Fibroblast of skin of right biceps (primary cell): ENCODE measurements around the gene CNKSR3.

ENCODE experiments used
- DNase-seq: peaks from one replicate; pipeline ENCODE4 v3.0.0-alpha.2; 2013

The CNKSR3 gene

DNA sequence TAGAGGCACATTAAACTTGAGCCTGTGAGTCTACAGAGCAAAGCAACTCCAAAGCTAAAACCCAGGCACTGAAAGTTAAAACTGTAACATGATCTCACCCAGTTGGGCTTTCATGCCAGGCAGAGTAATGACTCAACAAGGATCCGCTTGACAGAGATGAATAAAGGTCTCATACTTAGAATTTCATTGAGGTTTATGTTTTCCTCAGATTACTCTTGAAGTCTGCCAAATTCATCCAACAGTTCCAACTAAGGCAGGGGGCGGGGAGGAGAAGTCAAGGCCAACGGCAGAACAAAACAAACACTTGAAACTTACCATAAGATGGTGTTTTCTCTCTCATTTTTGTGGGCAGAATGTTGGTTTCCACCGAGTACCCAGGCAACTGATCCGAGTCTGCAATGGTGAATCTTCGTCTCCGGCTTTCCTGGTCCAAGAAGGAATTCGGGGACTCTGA lies 99.8 kb downstream of the CNKSR3 start:
- DNase-seq, result peak; percentile 98

DNA sequence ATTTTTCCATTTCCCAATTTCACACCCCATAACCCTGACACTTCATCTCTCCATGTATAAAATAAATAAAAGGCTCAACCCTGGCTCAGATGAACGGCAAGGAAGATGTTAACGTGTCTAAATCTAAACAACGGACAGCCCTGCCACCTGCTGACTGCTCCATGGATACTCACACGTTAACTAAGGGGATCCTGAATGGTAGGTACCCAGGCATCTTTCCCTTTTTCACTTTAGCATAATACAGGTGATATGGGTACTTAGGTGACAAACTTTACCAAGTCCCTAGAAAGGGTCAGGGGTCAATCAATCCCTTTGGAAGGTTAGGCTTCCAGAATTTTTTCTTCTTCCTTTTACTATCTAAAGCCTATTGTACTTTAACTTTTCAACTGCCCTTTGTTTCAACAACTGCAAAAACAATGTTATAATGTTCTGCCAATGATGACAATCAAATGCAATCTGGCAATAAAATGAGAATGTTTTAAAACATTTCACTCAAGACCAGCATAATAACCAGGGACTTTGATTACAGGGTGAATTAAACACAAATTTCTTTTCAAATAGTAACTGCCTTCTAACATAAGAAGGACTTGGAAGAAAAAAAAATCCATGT lies 101.5 kb downstream of the CNKSR3 start:
- DNase-seq, result no peak

DNA sequence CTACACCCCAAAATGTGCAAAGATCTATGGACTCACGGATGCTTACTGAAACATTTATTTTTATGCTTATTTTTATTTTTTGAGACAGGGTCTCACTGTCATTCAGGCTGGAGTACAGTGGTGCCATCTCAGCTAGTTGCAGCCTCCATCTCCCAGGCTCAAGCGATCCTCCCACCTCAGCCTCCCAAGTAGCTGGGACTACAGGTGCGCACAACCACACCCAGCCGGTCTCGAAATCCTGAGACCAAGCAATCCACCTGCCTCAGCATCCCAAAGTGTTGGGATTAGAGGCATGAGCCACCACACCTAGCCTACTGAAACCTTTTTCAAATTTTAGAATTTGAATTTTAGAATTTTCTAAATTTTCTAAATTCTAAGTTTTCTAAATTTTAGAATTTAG lies 103.0 kb downstream of the CNKSR3 start:
- DNase-seq, result no peak

DNA sequence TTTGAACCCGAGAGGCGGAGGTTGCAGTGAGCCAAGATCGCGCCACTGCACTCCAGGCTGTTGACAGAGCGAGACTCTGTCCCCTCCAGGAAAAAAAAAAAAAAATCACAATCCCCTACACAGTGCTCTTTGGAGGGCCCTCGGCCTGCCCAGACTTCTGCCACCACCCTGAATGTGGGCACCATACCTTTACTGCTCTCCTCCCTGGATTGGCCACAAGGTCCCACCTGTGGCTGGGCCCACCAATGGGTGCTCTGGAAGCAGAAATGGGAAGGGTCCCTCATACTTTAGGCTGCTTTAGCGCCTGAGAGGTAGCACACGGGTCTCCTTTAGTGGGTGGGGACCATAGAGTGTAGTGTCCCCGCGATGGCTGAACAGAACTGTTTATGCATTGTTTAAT lies 103.6 kb downstream of the CNKSR3 start:
- DNase-seq, result no peak

DNA sequence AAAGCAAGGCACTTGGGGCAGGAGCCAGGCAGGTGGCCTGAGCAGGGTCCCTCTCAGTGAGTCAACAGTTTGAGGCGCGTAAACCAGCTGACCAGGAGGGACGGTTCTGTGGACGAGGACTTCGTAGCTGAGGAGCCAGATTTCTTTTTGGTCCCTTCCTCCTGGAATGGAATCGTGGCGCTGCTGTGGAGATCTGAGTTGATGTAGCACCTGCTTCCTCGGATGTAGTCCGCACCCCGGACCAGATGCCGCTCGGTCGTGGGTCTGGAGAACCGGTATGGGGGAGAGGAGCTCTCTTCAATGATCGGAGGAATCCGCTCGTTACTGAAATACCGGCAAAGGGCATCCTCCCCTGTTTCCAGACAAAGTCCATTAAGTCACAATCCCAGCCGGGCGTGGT lies 104.2 kb downstream of the CNKSR3 start:
- no peak for DNase-seq

DNA sequence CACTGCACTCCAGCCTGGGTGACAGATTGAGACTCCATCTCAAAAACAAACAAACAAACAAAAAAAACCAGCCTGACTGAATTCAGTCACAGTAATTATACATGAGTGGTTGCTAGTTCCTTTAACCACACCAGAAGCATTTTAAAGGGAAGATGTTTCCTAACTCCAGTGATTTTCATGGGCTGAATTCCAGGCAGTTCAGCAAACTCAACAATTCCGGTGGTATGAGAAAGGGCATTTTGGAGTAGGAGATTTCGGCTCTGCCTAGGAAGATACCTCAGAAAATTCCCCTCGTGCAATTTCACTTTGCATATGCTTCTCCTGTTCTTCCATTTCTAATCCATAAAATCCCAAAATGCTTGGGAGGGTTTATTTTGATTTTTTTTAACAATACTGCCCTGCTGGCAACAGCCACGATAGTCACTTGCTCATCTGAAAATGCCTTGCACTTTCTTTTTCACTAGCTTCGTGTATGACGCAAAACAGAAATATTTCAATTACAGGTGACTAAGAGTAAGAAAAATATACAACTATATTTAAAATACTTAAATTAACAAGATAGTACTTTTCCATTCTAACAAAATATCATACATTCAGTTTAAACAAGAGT lies 105.6 kb downstream of the CNKSR3 start:
- peak; percentile 53 for DNase-seq

DNA sequence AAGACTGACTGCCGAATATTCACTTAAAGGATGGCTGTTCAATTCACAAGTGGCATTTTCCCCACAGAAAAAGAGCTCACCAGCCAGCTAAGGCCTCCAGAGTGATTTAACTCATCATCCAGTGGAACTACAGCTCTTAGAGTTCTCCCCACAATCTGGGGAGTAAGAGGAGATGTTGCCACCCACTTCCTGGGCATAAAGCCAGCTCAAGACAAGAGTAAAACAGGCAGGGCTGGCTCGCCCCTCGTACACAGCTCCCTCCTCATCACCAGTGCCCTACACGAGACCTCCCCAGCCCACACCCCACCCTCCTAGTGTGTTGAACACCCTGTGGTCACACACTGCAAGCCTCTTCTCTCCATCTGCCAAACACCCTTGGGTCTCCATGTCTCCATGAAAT lies 106.7 kb downstream of the CNKSR3 start:
- DNase-seq, result peak; percentile 70

DNA sequence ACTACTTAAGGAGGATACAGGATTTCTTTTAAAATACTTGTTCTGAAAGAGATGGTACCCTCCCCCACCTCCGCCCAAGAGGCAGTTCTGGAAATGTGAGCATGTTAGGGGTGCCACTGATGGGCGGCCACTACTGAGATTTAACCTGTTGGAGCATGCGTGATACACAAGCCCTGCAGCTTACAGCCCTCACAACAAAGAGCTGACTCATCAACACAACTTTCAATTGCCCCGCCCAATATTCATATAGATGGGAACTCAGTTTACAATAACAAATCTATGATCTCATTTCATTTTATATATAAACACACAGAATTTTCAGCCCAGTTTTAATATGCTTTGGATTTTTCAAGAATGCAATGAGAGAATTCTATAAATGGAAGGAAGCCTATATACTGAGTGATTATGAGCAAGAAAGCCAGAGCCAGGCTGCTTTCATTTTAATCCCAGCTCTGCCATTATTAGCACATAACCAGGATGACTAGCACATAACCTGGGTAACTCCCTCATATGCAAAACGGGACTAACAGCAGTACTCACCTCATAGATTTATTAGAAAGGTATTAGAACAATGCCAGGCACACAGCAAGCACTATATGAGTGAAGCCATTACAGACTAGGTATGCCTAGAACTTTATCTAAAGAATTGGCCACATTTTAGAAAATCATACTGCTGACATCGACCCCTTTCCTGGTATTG lies 108.3 kb downstream of the CNKSR3 start:
- DNase-seq, result no peak

DNA sequence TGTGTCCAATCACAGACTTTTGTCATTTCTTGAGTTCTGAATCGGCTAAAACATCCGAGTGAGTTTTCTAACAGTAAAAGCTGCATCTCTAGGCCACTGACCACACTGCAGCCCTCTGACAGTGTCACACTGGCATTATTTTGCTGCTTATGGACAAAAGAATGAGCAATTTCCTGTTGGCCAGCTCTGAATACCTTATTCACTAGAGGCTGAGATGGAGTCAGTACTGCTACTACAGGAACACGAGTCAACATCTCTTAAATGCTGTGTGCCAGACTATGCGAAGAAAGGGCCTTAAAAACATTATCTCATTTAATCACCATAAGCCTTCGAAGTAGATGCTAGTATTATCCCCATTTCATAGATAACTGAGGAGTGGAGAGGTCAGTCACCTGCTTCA lies 111.4 kb downstream of the CNKSR3 start:
- peak; percentile 66 for DNase-seq

DNA sequence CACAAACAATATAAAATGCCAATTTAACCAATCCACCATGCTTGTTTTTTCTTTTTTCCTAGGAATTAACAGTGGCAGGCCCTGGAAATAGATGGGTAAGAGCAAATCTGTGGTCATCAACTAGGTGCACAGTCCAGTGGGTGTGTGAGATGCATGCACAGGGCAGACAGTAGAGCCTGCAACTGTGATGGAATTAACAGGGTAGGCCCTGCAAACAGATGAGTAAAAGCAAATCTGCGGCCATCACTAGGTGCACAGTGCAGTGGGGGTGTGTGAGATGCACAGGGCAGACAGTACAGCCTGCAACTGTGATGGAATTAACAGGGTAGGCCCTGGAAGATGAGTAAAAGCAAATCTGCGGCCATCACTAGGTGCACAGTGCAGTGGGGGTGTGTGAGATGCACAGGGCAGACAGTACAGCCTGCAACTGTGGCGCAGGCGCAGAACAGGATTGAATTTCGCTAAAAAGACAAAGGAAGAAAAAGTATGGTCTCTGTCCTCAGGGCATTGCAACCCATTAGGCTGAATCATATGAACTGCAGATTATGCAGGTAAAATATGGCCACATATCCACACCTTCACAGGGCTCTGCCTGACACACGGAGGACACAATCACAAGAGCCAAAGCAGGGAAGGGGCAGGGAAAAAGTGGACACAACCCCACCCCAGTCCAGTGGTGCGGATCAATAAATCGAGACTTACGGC lies 112.8 kb downstream of the CNKSR3 start:
- no peak for DNase-seq

DNA sequence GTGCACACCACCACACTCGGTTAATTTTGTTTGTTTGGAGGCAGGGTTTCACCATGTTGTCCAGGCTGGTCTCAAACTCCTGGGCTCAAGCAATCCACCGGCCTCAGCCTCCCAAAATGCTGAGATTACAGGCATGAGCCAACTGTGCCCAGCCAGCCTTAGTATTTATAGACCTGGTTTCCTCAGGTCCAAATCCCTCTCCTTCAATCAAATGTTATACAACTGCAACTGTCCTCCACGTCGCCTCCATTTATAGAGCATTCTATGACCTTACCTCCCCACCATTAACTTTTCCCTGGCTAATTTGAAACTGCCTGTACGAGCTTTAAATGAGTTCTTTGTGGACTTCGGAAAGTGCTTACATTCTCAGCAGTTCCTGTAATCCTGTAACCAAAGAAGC lies 114.6 kb downstream of the CNKSR3 start:
- DNase-seq, result no peak

DNA sequence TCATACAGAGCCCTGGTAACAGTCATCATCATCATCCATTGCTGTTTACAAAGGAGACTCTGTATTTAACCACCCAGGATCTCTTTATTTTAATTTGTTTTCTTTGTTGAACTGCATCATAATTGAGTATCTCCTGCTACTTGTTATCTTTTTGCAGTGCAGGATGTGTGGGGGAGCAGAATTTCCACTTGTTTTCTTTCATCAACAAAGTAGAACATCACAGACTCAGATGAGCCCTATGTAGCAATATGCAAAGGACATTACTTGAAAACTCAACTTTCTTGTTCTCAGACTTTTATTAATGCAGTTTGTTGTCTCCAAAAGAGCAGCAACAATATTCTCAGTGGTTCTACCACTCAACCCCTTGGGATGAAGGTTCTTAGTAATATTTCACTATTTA lies 115.2 kb downstream of the CNKSR3 start:
- no peak for DNase-seq

DNA sequence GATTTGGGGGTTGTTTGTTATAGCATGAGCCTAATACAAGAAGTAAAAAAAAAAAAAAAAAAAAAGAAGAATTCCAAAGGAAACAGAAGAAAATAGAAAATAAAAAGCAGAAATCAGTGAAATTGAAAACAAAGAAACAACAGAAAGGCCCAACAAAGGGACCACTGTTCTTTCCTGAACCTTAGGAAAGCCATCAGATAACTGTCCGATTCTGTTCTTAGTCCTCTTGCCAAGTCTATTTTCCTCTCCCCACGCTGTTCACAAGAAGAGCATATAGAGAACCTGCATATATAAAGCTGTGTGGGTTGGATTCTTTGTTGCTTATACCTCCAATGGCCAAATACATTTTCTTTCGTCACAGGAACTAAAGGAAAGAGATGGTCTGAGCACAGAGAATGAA lies 115.9 kb downstream of the CNKSR3 start:
- DNase-seq, result no peak

DNA sequence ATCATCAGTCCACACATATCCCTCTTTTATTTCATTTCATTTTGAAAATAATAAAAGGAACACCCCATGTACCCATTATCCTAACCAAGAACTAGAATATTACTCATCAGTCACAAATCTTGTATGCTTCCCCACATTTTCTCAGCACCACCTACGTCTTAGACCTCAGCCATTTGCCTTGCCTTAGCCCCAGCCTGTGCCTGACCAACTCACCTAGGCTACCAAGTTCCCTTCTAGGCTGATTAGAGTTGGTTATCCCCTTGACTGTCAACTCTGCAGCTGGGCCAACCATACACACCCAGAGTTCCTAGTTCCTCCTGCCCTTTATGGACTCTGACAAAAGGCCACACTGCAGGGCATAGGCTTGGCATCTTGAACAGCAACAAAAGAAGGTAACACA lies 120.5 kb downstream of the CNKSR3 start:
- no peak for DNase-seq

DNA sequence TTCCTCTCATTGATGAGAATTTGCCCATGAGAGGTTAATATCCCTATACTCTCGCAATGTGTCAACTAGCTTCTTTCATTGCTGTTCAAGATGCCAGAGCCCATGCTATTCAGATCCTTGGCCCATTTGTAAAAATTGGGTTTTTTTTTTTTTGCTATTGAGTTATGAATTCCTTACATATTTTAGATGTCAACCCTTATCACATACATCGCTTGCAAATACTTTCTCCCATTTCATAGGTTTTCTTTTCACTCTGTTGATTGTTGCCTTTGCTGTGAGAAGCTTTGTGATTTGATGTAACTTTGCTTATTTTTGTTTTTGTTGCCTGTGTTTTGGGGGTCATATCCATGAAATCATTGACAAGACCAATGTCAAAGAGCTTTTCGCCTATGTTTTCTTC lies 121.7 kb downstream of the CNKSR3 start:
- DNase-seq, result peak; percentile 20

DNA sequence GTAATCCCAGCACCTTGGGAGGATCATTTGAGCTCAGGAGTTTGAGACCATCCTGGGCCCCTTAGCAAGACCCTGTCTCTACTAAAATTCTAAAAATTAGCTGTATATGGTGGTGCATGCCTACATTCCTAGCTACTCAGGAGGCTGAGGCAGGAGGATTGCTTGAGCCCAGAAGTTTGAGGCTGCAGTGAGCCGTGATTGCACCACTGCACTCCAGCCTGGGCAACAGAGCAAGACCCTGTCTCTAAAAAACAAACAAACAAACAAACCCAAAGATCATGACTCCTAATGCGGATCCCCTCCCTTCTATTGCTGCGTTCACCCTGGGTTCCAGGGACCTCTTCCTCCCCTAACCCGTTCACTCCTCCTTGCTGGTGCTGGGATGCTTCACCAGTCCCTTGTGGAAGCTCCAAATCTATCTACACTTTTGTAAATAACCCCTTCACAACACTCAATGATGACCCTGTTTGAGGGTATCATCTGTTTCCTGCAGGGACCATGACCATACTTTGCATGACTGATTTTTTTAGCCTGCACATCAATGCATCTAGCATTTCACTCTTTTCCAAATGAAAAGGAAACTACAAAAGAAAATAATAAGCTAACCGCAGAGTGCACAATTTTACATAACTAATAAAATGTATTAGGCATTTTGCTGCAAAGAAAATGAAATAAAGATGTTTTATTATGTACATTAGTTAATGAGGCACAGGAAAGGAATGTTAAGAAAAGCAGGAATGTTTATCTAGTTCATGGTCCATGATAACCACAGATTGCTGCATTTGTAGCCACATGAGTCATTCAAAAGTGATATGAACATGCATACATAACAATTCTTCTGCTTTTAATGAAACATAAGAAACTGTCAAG lies 123.4 kb downstream of the CNKSR3 start:
- peak; percentile 96 for DNase-seq

DNA sequence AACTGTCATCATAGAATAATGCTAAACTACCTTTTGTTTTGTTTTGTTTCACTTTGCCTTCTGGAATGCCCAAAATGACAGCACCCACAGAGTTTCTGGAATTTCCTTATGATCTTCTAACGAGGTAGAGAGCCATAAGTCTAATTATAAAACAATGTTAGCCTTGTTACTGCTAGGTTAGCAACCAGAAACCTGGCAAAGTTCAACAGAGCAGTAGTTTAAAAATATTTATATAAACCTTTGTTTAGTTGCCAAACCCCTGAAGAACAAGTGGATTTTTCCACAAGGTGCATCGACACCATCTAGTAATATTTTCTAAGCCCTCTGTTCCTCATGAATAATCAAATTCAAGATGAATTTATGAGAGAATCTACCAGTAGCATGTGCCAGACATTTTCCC lies 126.3 kb downstream of the CNKSR3 start:
- DNase-seq, result no peak

DNA sequence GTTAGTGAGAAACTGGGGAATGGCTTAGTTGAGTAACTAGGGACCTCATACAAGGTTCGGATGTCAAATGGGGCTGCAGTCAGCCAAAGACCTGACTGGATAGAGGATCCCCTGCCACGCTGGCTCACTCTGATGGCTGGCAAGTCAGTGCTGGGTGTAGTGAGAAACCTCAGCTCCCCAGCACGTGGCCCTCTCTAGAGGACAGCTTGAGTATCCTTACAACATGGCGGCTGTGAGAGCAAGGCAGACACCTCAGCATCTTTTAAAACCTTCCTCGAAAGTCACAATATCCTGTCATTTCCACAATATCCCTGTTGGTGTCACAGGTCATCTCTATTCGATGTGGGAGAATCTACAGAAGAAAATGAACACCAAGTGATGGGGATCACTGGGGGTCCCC lies 127.2 kb downstream of the CNKSR3 start:
- DNase-seq, result no peak

DNA sequence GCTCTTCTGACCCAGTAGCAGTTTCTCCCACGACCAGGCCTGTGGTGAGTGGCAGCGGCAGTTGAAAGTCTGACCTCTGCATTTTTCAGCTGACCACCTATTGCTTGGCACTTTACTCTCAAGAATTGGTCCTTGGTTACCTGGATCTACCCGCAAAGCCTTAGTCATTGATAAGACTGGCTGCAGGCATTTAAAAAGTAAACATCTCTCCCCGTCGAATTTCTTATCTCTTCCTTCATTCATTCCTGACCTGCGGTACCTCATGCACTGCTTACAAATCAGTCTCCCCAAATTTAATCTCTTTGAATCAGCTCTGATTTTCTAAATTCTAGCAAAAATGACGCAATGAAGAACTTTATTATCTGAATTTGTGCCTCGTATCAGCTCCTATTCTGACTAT lies 127.7 kb downstream of the CNKSR3 start:
- no peak for DNase-seq

DNA sequence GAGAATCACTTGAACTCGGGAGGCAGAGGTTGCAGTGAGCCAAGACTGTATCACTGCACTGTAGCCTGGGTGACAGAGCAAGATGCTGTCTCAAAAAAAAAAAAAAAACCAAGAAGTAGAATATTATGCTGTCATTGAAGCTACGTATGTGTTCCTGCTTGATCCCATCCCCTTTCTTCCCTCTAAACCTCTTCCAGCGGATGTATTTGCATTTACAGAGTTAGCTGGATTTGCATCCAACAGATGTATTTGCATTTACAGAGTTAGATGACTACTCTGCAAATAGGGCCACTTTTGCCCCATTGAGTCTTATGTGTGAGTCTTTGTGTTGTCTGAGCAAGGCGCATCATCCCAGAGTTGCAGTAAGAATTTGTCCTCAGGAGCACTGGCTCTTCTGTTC lies 128.9 kb downstream of the CNKSR3 start:
- no peak for DNase-seq

DNA sequence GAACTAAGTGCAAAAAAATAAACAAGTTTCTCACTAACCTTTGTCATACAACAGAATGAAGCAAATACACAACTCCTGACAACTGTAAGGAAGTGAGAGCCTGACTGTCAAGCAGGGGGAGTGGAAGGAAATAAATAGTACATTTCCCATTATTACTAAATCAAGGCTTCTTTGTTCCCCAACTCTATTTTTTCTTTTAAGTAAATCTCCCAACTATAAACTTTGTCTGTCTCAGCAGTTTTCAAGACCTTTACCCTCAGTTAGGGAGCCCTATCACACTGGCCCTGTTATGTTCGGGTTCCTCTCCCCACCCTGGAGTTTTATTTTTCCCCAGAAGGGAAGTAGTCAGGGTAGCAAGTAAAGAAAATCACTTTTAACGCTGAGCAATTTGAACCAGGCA lies 129.7 kb downstream of the CNKSR3 start:
- DNase-seq, result no peak

DNA sequence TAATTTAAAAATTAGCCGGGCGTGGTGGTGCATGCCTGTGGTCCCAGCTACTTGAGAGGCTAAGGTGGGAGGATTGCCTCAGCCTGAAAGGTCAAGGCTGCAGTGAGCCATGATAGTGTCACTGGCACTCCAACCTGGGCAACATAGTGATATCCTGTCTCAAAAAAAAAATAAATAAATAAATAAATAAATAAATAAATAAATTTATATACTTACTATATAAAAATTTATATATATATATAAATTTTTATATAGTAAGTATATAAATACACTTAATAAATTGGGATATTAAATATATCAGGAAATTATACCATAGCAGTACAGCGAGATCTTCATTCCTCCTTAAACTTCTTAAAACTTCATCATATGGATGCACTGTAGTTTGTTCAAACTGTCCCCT lies 130.9 kb downstream of the CNKSR3 start:
- DNase-seq, result no peak

DNA sequence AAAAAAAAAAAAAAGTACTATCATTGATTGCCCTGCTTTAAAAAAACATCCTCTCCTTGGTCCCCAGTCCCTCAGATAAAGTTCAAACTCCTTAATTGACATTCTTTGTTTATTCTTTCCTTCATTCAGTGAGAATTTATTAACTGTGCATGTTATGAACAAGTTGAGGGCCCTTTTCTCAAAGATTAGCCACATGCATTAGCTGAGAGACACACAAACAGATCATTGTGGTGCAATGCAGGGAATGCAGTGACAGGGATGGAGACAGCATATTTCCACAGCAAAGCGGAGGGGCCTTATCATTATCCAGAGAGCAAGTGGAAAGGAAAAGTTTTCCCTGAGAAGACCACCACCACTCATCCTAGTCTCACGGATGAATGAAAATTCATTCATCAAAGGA lies 132.0 kb downstream of the CNKSR3 start:
- DNase-seq, result no peak
